KMS-11 (cell line): Measurements from ENCODE around the gene SUN1.

Experiments used
- H2AFZ ChIP-seq: fragments of 200-600 bp; sonication (generic); 2 replicates; pipeline ENCODE4 v1.6.1; 2016; ENCODE audit warnings: antibody characterized with exemption, mixed run types, low read depth
- H3K27ac ChIP-seq: fragments of 200-600 bp; sonication (generic); 2 replicates; pipeline ENCODE4 v1.6.1; 2016; ENCODE audit warnings: mild to moderate bottlenecking, mixed run types
- H3K27me3 ChIP-seq: fragments of 200-600 bp; sonication (generic); 2 replicates; pipeline ENCODE4 v1.6.1; 2017; ENCODE audit warnings: mild to moderate bottlenecking, low read depth, mixed run types, moderate library complexity; ENCODE audit not compliant: insufficient read depth
- H3K36me3 ChIP-seq: fragments of 200-600 bp; sonication (generic); 2 replicates; pipeline ENCODE4 v1.6.1; 2017; ENCODE audit warnings: mild to moderate bottlenecking, mixed run types; ENCODE audit not compliant: insufficient read depth
- H3K4me1 ChIP-seq: fragments of 200-600 bp; sonication (generic); 2 replicates; pipeline ENCODE4 v1.6.1; 2016; ENCODE audit warnings: mild to moderate bottlenecking, low read depth, mixed run types; ENCODE audit not compliant: poor library complexity, severe bottlenecking
- H3K4me2 ChIP-seq: fragments of 200-600 bp; sonication (generic); 2 replicates; pipeline ENCODE4 v1.7.0; 2016; ENCODE audit warnings: mild to moderate bottlenecking, mixed run types
- H3K4me3 ChIP-seq: fragments of 200-600 bp; sonication (generic); IDR thresholded peaks from 2 replicates; pipeline ENCODE4 v1.6.1; 2017; ENCODE audit warnings: low read depth, low read length, mixed read lengths; ENCODE audit not compliant: insufficient read depth
- H3K79me2 ChIP-seq: fragments of 200-600 bp; sonication (generic); 2 replicates; pipeline ENCODE4 v1.6.1; 2016; ENCODE audit warnings: low read depth, mixed run types; ENCODE audit not compliant: insufficient read depth
- H3K9ac ChIP-seq: fragments of 200-600 bp; sonication (generic); 2 replicates; pipeline ENCODE4 v1.6.1; 2016; ENCODE audit warnings: mild to moderate bottlenecking, mixed run types
- H4K20me1 ChIP-seq: fragments of 200-600 bp; sonication (generic); 2 replicates; pipeline ENCODE4 v1.6.1; 2016; ENCODE audit warnings: mild to moderate bottlenecking, mixed run types; ENCODE audit not compliant: insufficient read depth
- CTCF ChIP-seq: fragments of 200-600 bp; sonication (generic); conservative IDR thresholded peaks from 2 replicates; pipeline ENCODE4 v1.6.1; 2017; ENCODE audit warnings: low read depth, mild to moderate bottlenecking, antibody characterized with exemption, low read length, moderate library complexity, mixed read lengths

Gene SUN1

GRCh38 chr7:893686-894085 is 61.4 kb downstream of the SUN1 start:
- no peak overlapping the region for H3K27ac ChIP-seq
- no peak for TF ChIP-seq CTCF
- H3K27me3 ChIP-seq = no peaks in the 10 kb centered on the region
- H3K4me1 ChIP-seq = no peaks in the 10 kb centered on the region
- H3K36me3 ChIP-seq = no peaks in the 10 kb centered on the region
- H4K20me1 ChIP-seq = no peaks in the 10 kb centered on the region
- no peak overlapping the region for H2AFZ ChIP-seq
- H3K9ac ChIP-seq = no peak overlapping the region
- H3K4me3 ChIP-seq = no peak overlapping the region
- H3K4me2 ChIP-seq = no peak overlapping the region
- no peaks in the 10 kb centered on the region for H3K79me2 ChIP-seq

- Histone ChIP-seq H3K27me3 (no peaks in the 10 kb centered on the region), H3K4me3 (no peak overlapping the region), H3K79me2 (no peaks in the 10 kb centered on the region), H3K9ac (no peak overlapping the region), H3K4me2 (no peak overlapping the region), H3K27ac (no peak overlapping the region), H3K36me3 (no peaks in the 10 kb centered on the region), H3K4me1 (no peaks in the 10 kb centered on the region), H2AFZ (no peak overlapping the region), H4K20me1 (no peaks in the 10 kb centered on the region)
- TF ChIP-seq CTCF = no peak
Observed at GRCh38 chr7:894164-894867, 62.0 kb downstream of the SUN1 start.

GRCh38 chr7:894927-895450 is 62.7 kb downstream of the SUN1 start:
- H3K4me2 ChIP-seq = no peak overlapping the region
- no peak overlapping the region for H2AFZ ChIP-seq
- H3K9ac ChIP-seq = no peak overlapping the region
- no peaks in the 10 kb centered on the region for H4K20me1 ChIP-seq
- H3K79me2 ChIP-seq = no peaks in the 10 kb centered on the region
- no peaks in the 10 kb centered on the region for H3K27me3 ChIP-seq
- no peak for TF ChIP-seq CTCF
- H3K36me3 ChIP-seq = no peaks in the 10 kb centered on the region
- H3K27ac ChIP-seq = no peak overlapping the region
- no peaks in the 10 kb centered on the region for H3K4me1 ChIP-seq
- no peak overlapping the region for H3K4me3 ChIP-seq

GRCh38 chr7:895451-896052 is 63.3 kb downstream of the SUN1 start:
- no peak overlapping the region for H3K9ac ChIP-seq
- no peaks in the 10 kb centered on the region for H4K20me1 ChIP-seq
- H3K27me3 ChIP-seq = no peaks in the 10 kb centered on the region
- H3K36me3 ChIP-seq = no peaks in the 10 kb centered on the region
- TF ChIP-seq CTCF = no peak
- no peaks in the 10 kb centered on the region for H3K4me1 ChIP-seq
- no peak overlapping the region for H3K4me2 ChIP-seq
- H3K27ac ChIP-seq = no peak overlapping the region
- H3K4me3 ChIP-seq = no peak overlapping the region
- H3K79me2 ChIP-seq = no peaks in the 10 kb centered on the region
- H2AFZ ChIP-seq = no peak overlapping the region
